ENCODE results near the gene CX3CL1. TPM values are rescaled to one million over a fixed set of nuclear protein-coding genes. Genes with fewer than 3 reads are reported as not detected.

The CX3CL1 gene
- total RNA-seq, 1 experiment from 2014 or later, result 1.7 TPM

GRCh38 chr16:57409870-57410587 is 37.7 kb downstream of the CX3CL1 start:
- Mint-ChIP-seq H3K4me1 (peaks cover 2 to 5% of the 10 kb centered on the region in 2 experiments; a peak in 1 of 4 replicates), H3K36me3 (ENCODE audit: insufficient read depth in 1 of 3, low read depth in 3 of 3) (no peaks in the 10 kb centered on the region), H3K4me3 (no peak overlapping the region), H3K27ac (peak overlapping the region in 2 of 3 experiments; percentile 50 to 79; a peak in 2 of 7 replicates), H3K9me3 (no peaks in the 10 kb centered on the region), H3K27me3 (ENCODE audit: low read depth) (peaks cover 4% of the 10 kb centered on the region)
- Histone ChIP-seq H2AK5ac (ENCODE audit: insufficient read length, low read length) (no peak overlapping the region), H3K4me1 (ENCODE audit: insufficient read depth, low read length) (no peaks in the 10 kb centered on the region), H3K23me2 (ENCODE audit: insufficient read length, low read depth, low read length, poor library complexity, severe bottlenecking) (no peaks in the 10 kb centered on the region), H2AFZ (ENCODE audit: low read length) (no peak overlapping the region), H3K79me2 (ENCODE audit: insufficient read depth, low read length) (no peaks in the 10 kb centered on the region), H3K27ac (ENCODE audit: insufficient read length, low read depth, low read length) (no peak overlapping the region), H3K23ac (ENCODE audit: insufficient read length, low read depth, low read length) (no peak overlapping the region), H3K27me3 (ENCODE audit: insufficient read depth, low read length) (no peaks in the 10 kb centered on the region), H3K18ac (ENCODE audit: insufficient read length, low read depth, low read length) (no peak overlapping the region), H3K79me1 (ENCODE audit: insufficient read depth, low read depth, low read length, poor library complexity, severe bottlenecking) (no peaks in the 10 kb centered on the region), H3K56ac (ENCODE audit: insufficient read length, low read depth, low read length) (no peak overlapping the region), H3K14ac (ENCODE audit: insufficient read depth, low read length) (no peak overlapping the region), H3K4me2 (ENCODE audit: insufficient read depth, insufficient read length, low read length) (no peak overlapping the region), H3K4ac (ENCODE audit: low read depth, low read length) (no peak overlapping the region), H2BK120ac (ENCODE audit: low read depth, low read length, poor library complexity, severe bottlenecking) (no peak overlapping the region), H2BK5ac (ENCODE audit: insufficient read length, low read length) (no peak overlapping the region), H4K5ac (ENCODE audit: insufficient read length, low read depth, low read length) (no peak overlapping the region), H4K91ac (ENCODE audit: insufficient read length, low read depth, low read length) (no peak overlapping the region), H4K8ac (replicated peaks; ENCODE audit: insufficient read length, low read depth, low read length) (no peak overlapping the region), H3T11ph (ENCODE audit: low read length) (no peak overlapping the region), H2BK12ac (ENCODE audit: insufficient read length, low read depth, low read length) (no peak overlapping the region), H3K9ac (ENCODE audit: extremely low read depth, insufficient read length, low read length) (no peak overlapping the region), H2BK15ac (ENCODE audit: low read depth, low read length) (no peak overlapping the region), H3K9me3 (ENCODE audit: control insufficient read depth, low read depth, low read length) (no peaks in the 10 kb centered on the region), H4K20me1 (ENCODE audit: control insufficient read depth, insufficient read depth, insufficient read length) (no peaks in the 10 kb centered on the region), H2BK20ac (ENCODE audit: low read depth, low read length, poor library complexity, severe bottlenecking) (no peak overlapping the region)
- TF ChIP-seq CTCF (conservative IDR thresholded peaks at IDR 0.05), result 0 out of 3 replicates have a peak, but pooled peaks have one; percentile 14
- no CpG with 5 or more reads among the region's 14 CpGs for WGBS (ENCODE audit: extremely low coverage, insufficient read length, low lambda C conversion rate)
- peak; percentile 38 for DNase-seq

Measured in H9 (cell line).